Hepatocyte (in vitro differentiated cells): ENCODE data around the gene ZNF107. TPM values are rescaled to one million over a fixed set of nuclear protein-coding genes. Genes with fewer than 3 reads are reported as not detected.

Experiments
- DNase-seq: peaks from one replicate; pipeline ENCODE4 v3.0.0-alpha.2; 2016; ENCODE audit warnings: low spot score
- H2AFZ ChIP-seq: fragments of 200-600 bp; sonication (generic); 2 replicates; pipeline ENCODE4 v1.6.0; 2016; ENCODE audit warnings: antibody characterized with exemption, mild to moderate bottlenecking
- H3K27ac ChIP-seq: fragments of 200-600 bp; sonication (generic); 2 replicates; pipeline ENCODE4 v1.5.1; 2016; ENCODE audit warnings: mild to moderate bottlenecking
- H3K27me3 ChIP-seq: fragments of 200-600 bp; sonication (generic); 2 replicates; pipeline ENCODE4 v1.6.1; 2016
- H3K36me3 ChIP-seq: fragments of 200-600 bp; sonication (generic); replicated peaks from 2 replicates; pipeline ENCODE4 v1.5.1; 2016; ENCODE audit warnings: low read depth; ENCODE audit not compliant: insufficient read depth
- H3K4me1 ChIP-seq: fragments of 200-600 bp; sonication (generic); 2 replicates; pipeline ENCODE4 v1.5.1; 2016; ENCODE audit warnings: mild to moderate bottlenecking, moderate library complexity; ENCODE audit not compliant: insufficient read depth
- H3K4me2 ChIP-seq: fragments of 200-600 bp; sonication (generic); 2 replicates; pipeline ENCODE4 v1.6.0; 2016
- H3K4me3 ChIP-seq: fragments of 200-600 bp; sonication (generic); 2 replicates; pipeline ENCODE4 v1.5.1; 2016; ENCODE audit warnings: mild to moderate bottlenecking
- H3K79me2 ChIP-seq: fragments of 200-600 bp; sonication (generic); 2 replicates; pipeline ENCODE4 v1.6.0; 2017; ENCODE audit warnings: mild to moderate bottlenecking
- H3K9me2 ChIP-seq: fragments of 200-600 bp; sonication (generic); replicated peaks from 2 replicates; pipeline ENCODE4 v1.6.0; 2017; ENCODE audit warnings: mild to moderate bottlenecking; ENCODE audit not compliant: insufficient read depth
- H3K9me3 ChIP-seq: fragments of 200-600 bp; sonication (generic); 2 replicates; pipeline ENCODE4 v1.5.1; 2016; ENCODE audit warnings: low read depth, mild to moderate bottlenecking
- H4K20me1 ChIP-seq: fragments of 200-600 bp; sonication (generic); 2 replicates; pipeline ENCODE4 v1.6.0; 2016; ENCODE audit warnings: mild to moderate bottlenecking; ENCODE audit not compliant: insufficient read depth, poor library complexity, severe bottlenecking
- CTCF ChIP-seq: fragments of 200-600 bp; sonication (generic); IDR thresholded peaks from 2 replicates; pipeline ENCODE4 v1.5.1; 2016; ENCODE audit warnings: antibody characterized with exemption, mild to moderate bottlenecking; ENCODE audit not compliant: poor library complexity
- EZH2 ChIP-seq: fragments of 200-600 bp; sonication (generic); IDR thresholded peaks from 2 replicates; pipeline ENCODE4 v1.6.1; 2016; ENCODE audit warnings: antibody characterized with exemption, mild to moderate bottlenecking, borderline replicate concordance
- EZH2phosphoT487 ChIP-seq: fragments of 200-600 bp; sonication (generic); IDR thresholded peaks from one replicate; pipeline ENCODE4 v1.6.1; 2018; ENCODE audit warnings: antibody characterized with exemption, mild to moderate bottlenecking, low read depth, moderate library complexity; ENCODE audit not compliant: unreplicated experiment, severe bottlenecking
- WGBS: methylation state at CpG from one replicate; pipeline ENCODE4 v1.1.6; 2016; ENCODE audit warnings: low lambda C conversion rate; ENCODE audit errors: missing lambda C conversion rate; 5-methylcytosine and 5-hydroxymethylcytosine counted together
- polyA plus RNA-seq: library from polyadenylated mRNA; unstranded; fragments of >200 nt; fragmentation: Nextera tagmentation; extraction: Ambion mirVana; gene quantifications from 2 replicates; pipeline ENCODE4 v1.2.1, GENCODE V29; 2016
- total RNA-seq: library from RNA; depleted of rRNA; stranded (reverse); fragments of >200 nt; gene quantifications from 2 replicates; pipeline ENCODE4 v1.2.3, GENCODE V29; 2014

The ZNF107 gene
- total and polyA plus RNA-seq, 2 experiments from 2014 or later: 0.63 to 2.2 TPM

DNA sequence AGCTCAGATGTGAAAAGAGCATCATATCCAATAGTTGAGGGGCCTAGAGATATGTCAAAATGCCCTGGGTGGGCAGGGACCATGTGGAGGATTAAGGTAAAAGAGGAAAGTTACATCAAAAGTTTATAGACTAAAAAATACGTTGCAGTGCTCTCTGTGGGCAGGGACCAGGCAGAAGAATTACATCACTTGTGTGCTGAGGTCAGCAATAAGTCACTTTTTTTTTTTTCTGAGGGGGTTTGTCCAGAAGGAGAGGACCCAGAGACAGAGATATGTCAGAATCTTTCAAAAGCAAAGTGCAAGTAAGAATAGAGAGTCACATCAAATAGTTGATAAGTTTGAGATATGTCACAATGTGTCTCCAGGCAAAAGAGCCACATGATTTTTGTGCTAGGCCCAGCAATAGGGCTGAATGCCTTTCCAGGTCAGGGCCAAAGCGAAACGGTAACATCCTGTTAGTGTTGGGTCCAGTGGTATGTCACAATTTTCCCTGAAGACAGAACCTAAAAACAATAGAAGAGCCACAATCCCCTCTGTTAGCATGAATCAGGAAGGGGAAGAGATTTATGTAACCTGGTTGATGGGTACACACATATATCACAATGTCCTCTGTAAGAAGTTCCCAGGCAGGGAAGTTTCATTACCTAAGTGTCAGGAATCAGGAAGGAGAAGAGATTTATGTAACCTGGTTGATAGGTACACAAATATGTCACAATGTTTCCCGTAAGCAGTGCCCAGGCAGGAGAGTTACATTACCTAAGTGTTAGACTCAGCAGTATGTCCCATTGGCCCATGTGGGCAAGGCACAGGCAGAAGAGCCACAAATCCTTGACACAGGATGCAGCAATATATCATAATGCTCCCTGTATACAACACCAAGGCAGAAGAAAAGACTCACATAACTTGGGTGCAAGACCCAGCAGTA is 28.1 kb upstream of the ZNF107 start:
- no peak for DNase-seq
- Histone ChIP-seq H3K4me3 (no peak overlapping the region), H3K36me3 (no peaks in the 10 kb centered on the region), H3K27ac (no peak overlapping the region), H3K79me2 (no peaks in the 10 kb centered on the region), H3K9me3 (no peaks in the 10 kb centered on the region), H3K4me1 (no peaks in the 10 kb centered on the region), H3K9me2 (no peaks in the 10 kb centered on the region), H4K20me1 (no peaks in the 10 kb centered on the region), H2AFZ (no peak overlapping the region), H3K4me2 (no peak overlapping the region), H3K27me3 (no peaks in the 10 kb centered on the region)
- TF ChIP-seq CTCF (no peak), EZH2 (no peak), EZH2phosphoT487 (no peak)
- WGBS: 69% methylated on average over 4 of the region's 4 CpGs

DNA sequence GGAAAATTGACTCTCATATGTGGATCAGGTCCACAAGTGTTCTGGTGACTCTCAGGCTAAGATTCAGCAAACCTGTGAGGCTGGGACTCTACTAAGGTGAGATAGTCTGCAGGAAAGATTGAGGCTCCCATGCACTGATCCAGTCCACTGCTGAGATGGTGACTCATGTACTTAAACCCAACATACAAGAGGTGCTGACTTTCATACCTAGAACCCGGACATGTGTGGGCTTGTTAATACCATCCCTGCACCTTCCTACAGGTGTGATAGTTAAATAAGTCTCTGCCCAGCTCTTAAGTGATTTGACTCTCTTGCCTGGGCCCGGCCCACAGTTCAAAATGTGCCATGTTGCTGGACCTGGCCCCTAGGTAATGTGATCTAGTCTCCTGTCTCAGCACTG is 27.1 kb upstream of the ZNF107 start:
- no peak overlapping the region for H3K27ac ChIP-seq

GRCh38 chr7:64639267-64640001 is 26.5 kb upstream of the ZNF107 start:
- 35% methylated on average over 2 of the region's 2 CpGs for WGBS
- no peak for TF ChIP-seq EZH2phosphoT487
- TF ChIP-seq EZH2: no peak
- TF ChIP-seq CTCF: no peak
- no peak overlapping the region for H2AFZ ChIP-seq

More for the DNA sequence above, 27.1 kb upstream of the ZNF107 start:
- no peaks in the 10 kb centered on the region for H4K20me1 ChIP-seq
- H3K36me3 ChIP-seq: no peaks in the 10 kb centered on the region
- H3K4me1 ChIP-seq: no peaks in the 10 kb centered on the region
- no peak overlapping the region for H3K4me2 ChIP-seq
- no peak overlapping the region for H2AFZ ChIP-seq
- TF ChIP-seq CTCF (no peak), EZH2phosphoT487 (no peak), EZH2 (no peak)
- H3K79me2 ChIP-seq: no peaks in the 10 kb centered on the region
- H3K4me3 ChIP-seq: no peak overlapping the region
- no peaks in the 10 kb centered on the region for H3K27me3 ChIP-seq
- no peaks in the 10 kb centered on the region for H3K9me2 ChIP-seq
- WGBS: 61% methylated on average over 2 of the region's 2 CpGs
- DNase-seq: no peak
- no peaks in the 10 kb centered on the region for H3K9me3 ChIP-seq

More at GRCh38 chr7:64639267-64640001, 26.5 kb upstream of the ZNF107 start:
- Histone ChIP-seq H3K9me3 (no peaks in the 10 kb centered on the region), H3K36me3 (no peaks in the 10 kb centered on the region), H3K27ac (no peak overlapping the region), H3K79me2 (no peaks in the 10 kb centered on the region), H3K4me3 (no peak overlapping the region), H3K27me3 (no peaks in the 10 kb centered on the region), H3K4me1 (no peaks in the 10 kb centered on the region), H3K4me2 (no peak overlapping the region), H4K20me1 (no peaks in the 10 kb centered on the region), H3K9me2 (no peaks in the 10 kb centered on the region)
- no peak for DNase-seq
